HepG2 (cell line): ENCODE data around the gene KLHL17. TPM values are rescaled to one million over a fixed set of nuclear protein-coding genes. Genes with fewer than 3 reads are reported as not detected.
A peak's percentile ranks its signal among the peaks of the same experiment; 100 is the strongest.

Source experiments
- EZH2 ChIP-seq: conservative IDR thresholded peaks from 2 replicates; pipeline ENCODE4 v1.6.1; 2012; ENCODE audit warnings: mild to moderate bottlenecking, low read depth, low read length, moderate library complexity
- HDAC1 ChIP-seq: sonication (generic); formaldehyde crosslinking; IDR thresholded peaks from 2 replicates; pipeline ENCODE4 v1.5.1; 2020; ENCODE audit warnings: mild to moderate bottlenecking, missing genetic modification reagents
- HNRNPLL ChIP-seq: fragments of 200-400 bp; formaldehyde crosslinking; IDR thresholded peaks from 2 replicates; pipeline ENCODE4 v1.6.1; 2017; ENCODE audit warnings: mild to moderate bottlenecking, low read depth, low read length; ENCODE audit not compliant: poor library complexity, severe bottlenecking
- ISL2 ChIP-seq: sonication (generic); formaldehyde crosslinking; IDR thresholded peaks from 2 replicates; pipeline ENCODE4 v1.5.0; 2020; ENCODE audit warnings: missing genetic modification reagents
- ISX ChIP-seq: sonication (generic); formaldehyde crosslinking; conservative IDR thresholded peaks from 2 replicates; pipeline ENCODE4 v1.5.0; 2020; ENCODE audit warnings: missing genetic modification reagents
- JUND ChIP-seq: sonication (generic); formaldehyde crosslinking; IDR thresholded peaks from 2 replicates; pipeline ENCODE4 v1.8.0; 2022; ENCODE audit warnings: mild to moderate bottlenecking, missing genetic modification reagents
- KAT2B ChIP-seq: fragments of 150-350 bp; IDR thresholded peaks from 2 replicates; pipeline ENCODE4 v1.6.1; 2014; ENCODE audit warnings: low read depth, low read length, borderline replicate concordance
- KLF9 ChIP-seq: IDR thresholded peaks from 2 replicates; pipeline ENCODE4 v1.6.1; 2016; ENCODE audit warnings: low read depth
- NR2F6 ChIP-seq, 2 experiments: IDR thresholded peaks; 2 replicates each; pipeline ENCODE4 v1.6.1; 2016; ENCODE audit warnings: antibody characterized with exemption in 1 of 2, mild to moderate bottlenecking in 1 of 2
- SIN3B ChIP-seq: fragments of 150-350 bp; IDR thresholded peaks from 2 replicates; pipeline ENCODE4 v1.6.1; 2014; ENCODE audit warnings: low read length
- SRSF9 ChIP-seq: fragments of 200-400 bp; formaldehyde crosslinking; IDR thresholded peaks from 2 replicates; pipeline ENCODE4 v1.6.1; 2018; ENCODE audit warnings: borderline replicate concordance, mild to moderate bottlenecking, low read depth, low read length; ENCODE audit not compliant: insufficient read depth, poor library complexity, severe bottlenecking
- ZC3H4 ChIP-seq: sonication (generic); formaldehyde crosslinking; IDR thresholded peaks from 2 replicates; pipeline ENCODE4 v1.4.0; 2020; ENCODE audit warnings: missing genetic modification reagents, borderline replicate concordance
- ZFP62 ChIP-seq: sonication (generic); formaldehyde crosslinking; IDR thresholded peaks from 2 replicates; pipeline ENCODE4 v1.4.0; 2020; ENCODE audit warnings: missing genetic modification reagents
- ZNF12 ChIP-seq: sonication (generic); formaldehyde crosslinking; IDR thresholded peaks from 2 replicates; pipeline ENCODE4 v1.5.0; 2020; ENCODE audit warnings: missing genetic modification reagents
- ZNF207 ChIP-seq: fragments of 450-650 bp; IDR thresholded peaks from 2 replicates; pipeline ENCODE4 v1.6.1; 2016; ENCODE audit warnings: antibody characterized with exemption, borderline replicate concordance
- ZNF773 ChIP-seq: sonication (generic); formaldehyde crosslinking; IDR thresholded peaks from 2 replicates; pipeline ENCODE4 v1.4.0; 2020; ENCODE audit warnings: missing genetic modification reagents, borderline replicate concordance
- ZNF841 ChIP-seq: sonication (generic); formaldehyde crosslinking; IDR thresholded peaks from 2 replicates; pipeline ENCODE4 v1.8.1; 2023; ENCODE audit warnings: missing genetic modification reagents, borderline replicate concordance
- polyA plus RNA-seq, 8 experiments: library from polyadenylated mRNA; depleted of rRNA in 3 of 8; stranded (reverse) in 7 of 8; unstranded in 1 of 8; fragments of >200 nt; fragmentation: Illumina TruSeq in 4 of 8; extraction: Trizol in 4 of 8; gene quantifications; 2 replicates each; pipeline versions ENCODE4 v1.2.1 to v1.2.3, GENCODE V29; 2011 to 2016; ENCODE audit warnings: low read depth in 4 of 8, missing spikeins in 1 of 8, mixed read lengths in 1 of 8; ENCODE audit not compliant: insufficient read depth in 1 of 8
- total RNA-seq, 5 experiments: library from RNA; depleted of rRNA; stranded (reverse); fragments of >200 nt; fragmentation: Illumina TruSeq; extraction: Trizol; gene quantifications; 2 replicates each; pipeline ENCODE4 v1.2.3, GENCODE V29; 2016; ENCODE audit warnings: low read depth in 1 of 5
- TF ChIP-seq, protein P1 (sequence below): sonication (generic); formaldehyde crosslinking; IDR thresholded peaks from 2 replicates; pipeline ENCODE4 v1.4.0; 2020; ENCODE audit warnings: mild to moderate bottlenecking, missing genetic modification reagents
- TF ChIP-seq, protein P2 (sequence below): IDR thresholded peaks from 2 replicates; pipeline ENCODE4 v1.6.1; 2016; ENCODE audit warnings: mild to moderate bottlenecking
- TF ChIP-seq, protein P3 (sequence below): sonication (generic); formaldehyde crosslinking; IDR thresholded peaks from 2 replicates; pipeline ENCODE4 v1.4.0; 2020; ENCODE audit warnings: low read depth, missing genetic modification reagents
- TF ChIP-seq, protein P4 (sequence below): sonication (generic); formaldehyde crosslinking; IDR thresholded peaks from 2 replicates; pipeline ENCODE4 v1.5.0; 2020; ENCODE audit warnings: mild to moderate bottlenecking, missing genetic modification reagents
- TF ChIP-seq, protein P5 (sequence below): sonication (generic); formaldehyde crosslinking; IDR thresholded peaks from 2 replicates; pipeline ENCODE4 v1.8.1; 2023; ENCODE audit warnings: mild to moderate bottlenecking, missing genetic modification reagents

The KLHL17 gene
- total and polyA plus RNA-seq, 2 of the 13 experiments (the other 11 are each of a cell fraction or from before 2014, with no cell fraction given) = 9.3 to 24.7 TPM

DNA sequence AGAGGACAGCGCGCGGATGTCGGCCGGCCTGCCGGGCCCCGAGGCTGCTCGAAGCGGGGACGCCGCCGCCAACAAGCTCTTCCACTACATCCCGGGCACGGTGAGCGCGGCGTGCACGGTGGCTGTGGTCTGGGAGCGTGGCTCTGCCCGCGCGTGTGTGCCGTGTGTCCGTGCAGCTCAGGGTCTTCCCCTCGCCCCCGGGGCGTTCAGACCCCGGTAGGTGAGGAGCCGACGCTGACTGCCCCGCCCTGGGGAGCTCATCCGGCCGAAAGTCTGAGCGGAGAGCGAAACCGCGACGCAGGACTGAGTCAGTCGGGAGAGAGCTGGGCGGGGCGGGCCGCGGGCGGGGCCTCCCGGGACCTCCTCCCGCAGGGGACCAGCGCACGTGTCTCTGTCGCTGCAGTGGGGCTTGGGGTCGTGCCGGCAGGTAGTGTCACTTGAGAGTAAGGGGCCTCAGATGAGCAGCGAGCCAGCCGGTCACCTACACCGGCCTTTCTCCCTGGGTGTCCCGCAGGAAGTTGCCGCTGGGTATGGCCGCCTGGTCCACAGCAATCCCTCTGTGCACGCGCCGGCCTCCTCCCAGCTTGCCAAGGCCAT is 6.4 kb downstream of the KLHL17 start (continued):
- TF ChIP-seq ZNF12 (CRISPR knock-in tag) (no peak), ISX (CRISPR knock-in tag) (no peak), HDAC1 (CRISPR knock-in tag) (0 out of 2 replicates have a peak, but pooled peaks have one; percentile 28), ZNF841 (CRISPR knock-in tag) (no peak), SIN3B (no peak), JUND (CRISPR knock-in tag) (peak; percentile 37; the same call in 1 of the 2 replicates), KLF9 (no peak), HNRNPLL (peak; percentile 42), ISL2 (0 out of 2 replicates have a peak, but pooled peaks have one; percentile 41), ZNF773 (CRISPR knock-in tag) (no peak), KAT2B (no peak), NR2F6 (IDR thresholded peaks at IDR 0.05) (no peak), NR2F6 (CRISPR knock-in tag; IDR thresholded peaks at IDR 0.05) (no peak), ZFP62 (CRISPR knock-in tag) (no peak), ZC3H4 (CRISPR knock-in tag) (no peak), EZH2 (no peak), ZNF207 (no peak), SRSF9 (no peak)
- TF ChIP-seq, protein P1, sequence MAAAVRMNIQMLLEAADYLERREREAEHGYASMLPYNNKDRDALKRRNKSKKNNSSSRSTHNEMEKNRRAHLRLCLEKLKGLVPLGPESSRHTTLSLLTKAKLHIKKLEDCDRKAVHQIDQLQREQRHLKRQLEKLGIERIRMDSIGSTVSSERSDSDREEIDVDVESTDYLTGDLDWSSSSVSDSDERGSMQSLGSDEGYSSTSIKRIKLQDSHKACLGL (CRISPR knock-in tag) = peak; percentile 58
- TF ChIP-seq, protein P2, sequence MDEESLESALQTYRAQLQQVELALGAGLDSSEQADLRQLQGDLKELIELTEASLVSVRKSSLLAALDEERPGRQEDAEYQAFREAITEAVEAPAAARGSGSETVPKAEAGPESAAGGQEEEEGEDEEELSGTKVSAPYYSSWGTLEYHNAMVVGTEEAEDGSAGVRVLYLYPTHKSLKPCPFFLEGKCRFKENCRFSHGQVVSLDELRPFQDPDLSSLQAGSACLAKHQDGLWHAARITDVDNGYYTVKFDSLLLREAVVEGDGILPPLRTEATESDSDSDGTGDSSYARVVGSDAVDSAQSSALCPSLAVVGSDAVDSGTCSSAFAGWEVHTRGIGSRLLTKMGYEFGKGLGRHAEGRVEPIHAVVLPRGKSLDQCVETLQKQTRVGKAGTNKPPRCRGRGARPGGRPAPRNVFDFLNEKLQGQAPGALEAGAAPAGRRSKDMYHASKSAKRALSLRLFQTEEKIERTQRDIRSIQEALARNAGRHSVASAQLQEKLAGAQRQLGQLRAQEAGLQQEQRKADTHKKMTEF (CRISPR knock-in tag) = peak; percentile 78; the same call in 1 of the 2 replicates
- TF ChIP-seq, protein P3, sequence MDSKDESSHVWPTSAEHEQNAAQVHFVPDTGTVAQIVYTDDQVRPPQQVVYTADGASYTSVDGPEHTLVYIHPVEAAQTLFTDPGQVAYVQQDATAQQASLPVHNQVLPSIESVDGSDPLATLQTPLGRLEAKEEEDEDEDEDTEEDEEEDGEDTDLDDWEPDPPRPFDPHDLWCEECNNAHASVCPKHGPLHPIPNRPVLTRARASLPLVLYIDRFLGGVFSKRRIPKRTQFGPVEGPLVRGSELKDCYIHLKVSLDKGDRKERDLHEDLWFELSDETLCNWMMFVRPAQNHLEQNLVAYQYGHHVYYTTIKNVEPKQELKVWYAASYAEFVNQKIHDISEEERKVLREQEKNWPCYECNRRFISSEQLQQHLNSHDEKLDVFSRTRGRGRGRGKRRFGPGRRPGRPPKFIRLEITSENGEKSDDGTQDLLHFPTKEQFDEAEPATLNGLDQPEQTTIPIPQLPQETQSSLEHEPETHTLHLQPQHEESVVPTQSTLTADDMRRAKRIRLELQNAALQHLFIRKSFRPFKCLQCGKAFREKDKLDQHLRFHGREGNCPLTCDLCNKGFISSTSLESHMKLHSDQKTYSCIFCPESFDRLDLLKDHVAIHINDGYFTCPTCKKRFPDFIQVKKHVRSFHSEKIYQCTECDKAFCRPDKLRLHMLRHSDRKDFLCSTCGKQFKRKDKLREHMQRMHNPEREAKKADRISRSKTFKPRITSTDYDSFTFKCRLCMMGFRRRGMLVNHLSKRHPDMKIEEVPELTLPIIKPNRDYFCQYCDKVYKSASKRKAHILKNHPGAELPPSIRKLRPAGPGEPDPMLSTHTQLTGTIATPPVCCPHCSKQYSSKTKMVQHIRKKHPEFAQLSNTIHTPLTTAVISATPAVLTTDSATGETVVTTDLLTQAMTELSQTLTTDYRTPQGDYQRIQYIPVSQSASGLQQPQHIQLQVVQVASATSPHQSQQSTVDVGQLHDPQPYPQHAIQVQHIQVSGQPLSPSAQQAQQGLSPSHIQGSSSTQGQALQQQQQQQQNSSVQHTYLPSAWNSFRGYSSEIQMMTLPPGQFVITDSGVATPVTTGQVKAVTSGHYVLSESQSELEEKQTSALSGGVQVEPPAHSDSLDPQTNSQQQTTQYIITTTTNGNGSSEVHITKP (CRISPR knock-in tag) = no peak; the same call in 1 of the 2 replicates
- TF ChIP-seq, protein P4, sequence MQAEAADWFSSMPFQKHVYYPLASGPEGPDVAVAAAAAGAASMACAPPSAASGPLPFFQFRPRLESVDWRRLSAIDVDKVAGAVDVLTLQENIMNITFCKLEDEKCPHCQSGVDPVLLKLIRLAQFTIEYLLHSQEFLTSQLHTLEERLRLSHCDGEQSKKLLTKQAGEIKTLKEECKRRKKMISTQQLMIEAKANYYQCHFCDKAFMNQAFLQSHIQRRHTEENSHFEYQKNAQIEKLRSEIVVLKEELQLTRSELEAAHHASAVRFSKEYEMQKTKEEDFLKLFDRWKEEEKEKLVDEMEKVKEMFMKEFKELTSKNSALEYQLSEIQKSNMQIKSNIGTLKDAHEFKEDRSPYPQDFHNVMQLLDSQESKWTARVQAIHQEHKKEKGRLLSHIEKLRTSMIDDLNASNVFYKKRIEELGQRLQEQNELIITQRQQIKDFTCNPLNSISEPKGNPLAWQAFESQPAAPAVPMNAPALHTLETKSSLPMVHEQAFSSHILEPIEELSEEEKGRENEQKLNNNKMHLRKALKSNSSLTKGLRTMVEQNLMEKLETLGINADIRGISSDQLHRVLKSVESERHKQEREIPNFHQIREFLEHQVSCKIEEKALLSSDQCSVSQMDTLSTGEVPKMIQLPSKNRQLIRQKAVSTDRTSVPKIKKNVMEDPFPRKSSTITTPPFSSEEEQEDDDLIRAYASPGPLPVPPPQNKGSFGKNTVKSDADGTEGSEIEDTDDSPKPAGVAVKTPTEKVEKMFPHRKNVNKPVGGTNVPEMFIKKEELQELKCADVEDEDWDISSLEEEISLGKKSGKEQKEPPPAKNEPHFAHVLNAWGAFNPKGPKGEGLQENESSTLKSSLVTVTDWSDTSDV (CRISPR knock-in tag) = no peak
- TF ChIP-seq, protein P5, sequence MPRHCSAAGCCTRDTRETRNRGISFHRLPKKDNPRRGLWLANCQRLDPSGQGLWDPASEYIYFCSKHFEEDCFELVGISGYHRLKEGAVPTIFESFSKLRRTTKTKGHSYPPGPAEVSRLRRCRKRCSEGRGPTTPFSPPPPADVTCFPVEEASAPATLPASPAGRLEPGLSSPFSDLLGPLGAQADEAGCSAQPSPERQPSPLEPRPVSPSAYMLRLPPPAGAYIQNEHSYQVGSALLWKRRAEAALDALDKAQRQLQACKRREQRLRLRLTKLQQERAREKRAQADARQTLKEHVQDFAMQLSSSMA = no peak
